Endothelial cell of umbilical vein (primary cell): ENCODE results near the gene RANBP17. TPM values are rescaled to one million over a fixed set of nuclear protein-coding genes. Genes with fewer than 3 reads are reported as not detected.

Source experiments
- BruUV-seq: library from RNA; stranded (reverse); fragments of 400-500 nt; replicated peaks from 2 replicates; lab custom pipeline; 2021; lab: Mats Ljungman, UMichigan
- CTCF ChIA-PET: fragments of 300-600, 350-600 bp; sonication (Branson Sonifier 250); formaldehyde crosslinking; loops from one replicate; lab custom pipeline; 2021; ENCODE audit warnings: antibody characterized with exemption, inconsistent platforms; lab: Charles Lee
- POLR2A ChIA-PET: fragments of 300-600, 350-600 bp; sonication (Branson Sonifier 250); formaldehyde crosslinking; loops from one replicate; lab custom pipeline; 2021; ENCODE audit warnings: antibody characterized with exemption, inconsistent platforms; lab: Charles Lee
- DNase-seq: peaks from one replicate; pipeline ENCODE4 v3.0.0-alpha.2; 2011; ENCODE audit warnings: low read depth, low spot score
- FAIRE-seq: peaks from 2 replicates; lab custom pipeline; 2011; peaks lifted over from hg19 to GRCh38; lab: Jason Lieb, UNC
- H2AFZ ChIP-seq: 2 replicates; pipeline ENCODE4 v1.6.0; 2012; ENCODE audit warnings: low read depth, low read length, control low read depth, inconsistent platforms
- H3K27ac ChIP-seq: 2 replicates; pipeline ENCODE4 v1.5.1; 2011; ENCODE audit warnings: low read depth, mild to moderate bottlenecking, control low read depth, low read length, moderate library complexity; ENCODE audit not compliant: insufficient read depth
- H3K27me3 ChIP-seq, 2 experiments: 2 replicates each; pipeline versions ENCODE4 v1.6.0 to v1.6.1; 2011; ENCODE audit warnings: low read length in 2 of 2, mixed read lengths in 1 of 2; ENCODE audit not compliant: control insufficient read depth in 2 of 2, insufficient read depth in 2 of 2
- H3K36me3 ChIP-seq, 2 experiments: 2 replicates in 1 of 2; 3 replicates in 1 of 2; pipeline ENCODE4 v1.5.1; 2011; ENCODE audit warnings: low read length in 2 of 2, mild to moderate bottlenecking in 1 of 2, moderate library complexity in 1 of 2; ENCODE audit not compliant: control insufficient read depth in 2 of 2, insufficient read depth in 2 of 2; ENCODE audit errors: extremely low read depth in 1 of 2
- H3K4me1 ChIP-seq: 3 replicates; pipeline ENCODE4 v1.5.1; 2011; ENCODE audit warnings: mild to moderate bottlenecking, low read length; ENCODE audit not compliant: control insufficient read depth, insufficient read depth; ENCODE audit errors: extremely low read depth
- H3K4me2 ChIP-seq: 2 replicates; pipeline ENCODE4 v1.6.1; 2011; ENCODE audit warnings: low read length, control low read depth, mixed read lengths; ENCODE audit not compliant: insufficient read depth
- H3K4me3 ChIP-seq, 3 experiments: fragments of 200-600 bp in 1 of 3; sonication (generic), shearing (Covaris generic) in 1 of 3; replicated peaks in 1 of 3; 2 replicates each; pipeline ENCODE4 v1.5.1; 2011 to 2016; ENCODE audit warnings: control low read depth in 3 of 3, low read length in 3 of 3, mild to moderate bottlenecking in 2 of 3, inconsistent platforms in 1 of 3, low read depth in 1 of 3, moderate library complexity in 1 of 3; ENCODE audit not compliant: insufficient read depth in 1 of 3
- H3K79me2 ChIP-seq: 2 replicates; pipeline ENCODE4 v1.6.0; 2012; ENCODE audit warnings: low read length, inconsistent platforms; ENCODE audit not compliant: control insufficient read depth, insufficient read depth
- H3K9ac ChIP-seq: replicated peaks from 2 replicates; pipeline ENCODE3; 2011; ENCODE audit warnings: low read length, control low read depth; ENCODE audit not compliant: insufficient read depth; ENCODE audit errors: extremely low read depth
- H3K9me1 ChIP-seq: replicated peaks from 3 replicates; pipeline ENCODE4 v1.6.0; 2011; ENCODE audit warnings: mild to moderate bottlenecking, low read length; ENCODE audit not compliant: control insufficient read depth, insufficient read depth; ENCODE audit errors: extremely low read depth
- H3K9me3 ChIP-seq: replicated peaks from 2 replicates; pipeline ENCODE4 v1.5.1; 2012; ENCODE audit warnings: low read length, inconsistent platforms; ENCODE audit not compliant: control insufficient read depth, insufficient read depth
- H4K20me1 ChIP-seq: replicated peaks from 2 replicates; pipeline ENCODE3; 2011; ENCODE audit warnings: mild to moderate bottlenecking, low read length; ENCODE audit not compliant: control insufficient read depth, insufficient read depth; ENCODE audit errors: extremely low read depth
- EZH2 ChIP-seq: IDR thresholded peaks from 2 replicates; pipeline ENCODE4 v1.6.1; 2012; ENCODE audit warnings: borderline replicate concordance, low read depth, mild to moderate bottlenecking, moderate library complexity, low read length, inconsistent platforms; ENCODE audit not compliant: severe bottlenecking
- GATA2 ChIP-seq: IDR thresholded peaks from 2 replicates; pipeline ENCODE4 v1.7.0; 2011; ENCODE audit warnings: low read depth, mild to moderate bottlenecking, moderate library complexity, mixed read lengths, low read length; ENCODE audit not compliant: insufficient read length, insufficient read depth
- MYC ChIP-seq: IDR thresholded peaks from one replicate; pipeline ENCODE4 v1.6.1; 2011; ENCODE audit warnings: mild to moderate bottlenecking, low read depth, low read length
- POLR2A ChIP-seq: IDR thresholded peaks from 2 replicates; pipeline ENCODE4 v1.6.1; 2012; ENCODE audit warnings: low read depth, mild to moderate bottlenecking, control low read depth, low read length
- dilution Hi-C: fragments of 300-500 bp; cut with MboI; formaldehyde crosslinking; loops from one replicate; pipeline ENCODE4 v1.15.0; 2019; ENCODE audit warnings: low sequenced_read_pairs; ENCODE audit not compliant: extremely low pct_ligation_motif_present
- intact Hi-C: fragments of 100-400 bp; cut with micrococcal nuclease; formaldehyde crosslinking; loops from one replicate; pipeline ENCODE4 v1.10.0; 2022
- polyA plus RNA-seq, 4 experiments: library from polyadenylated mRNA; depleted of rRNA in 3 of 4; stranded (reverse) in 3 of 4; unstranded in 1 of 4; fragments of >200 nt; gene quantifications; 2 replicates each; pipeline versions ENCODE4 v1.2.1 to v1.2.3, GENCODE V29; 2011 to 2012; ENCODE audit warnings: missing spikeins in 1 of 4
- total RNA-seq: library from RNA; stranded (reverse); gene quantifications from 2 replicates; pipeline ENCODE4 v1.2.3, GENCODE V29; 2021
- TF ChIP-seq, protein P1 (sequence below), 2 donors: IDR thresholded peaks; 1 replicate in 1 of 2; 2 replicates in 1 of 2; pipeline ENCODE4 v1.5.1; 2011; ENCODE audit warnings: low read length in 2 of 2, mild to moderate bottlenecking in 2 of 2, moderate library complexity in 2 of 2, control low read depth in 1 of 2, inconsistent platforms in 1 of 2, low read depth in 1 of 2; ENCODE audit not compliant: insufficient read depth in 1 of 2; ENCODE audit errors: extremely low read depth in 1 of 2

The RANBP17 gene
- total and polyA plus RNA-seq, 2 donors (not counting 3 experiments of a cell fraction or from before 2014, with no cell fraction given): 5.6 to 13.6 TPM

DNA sequence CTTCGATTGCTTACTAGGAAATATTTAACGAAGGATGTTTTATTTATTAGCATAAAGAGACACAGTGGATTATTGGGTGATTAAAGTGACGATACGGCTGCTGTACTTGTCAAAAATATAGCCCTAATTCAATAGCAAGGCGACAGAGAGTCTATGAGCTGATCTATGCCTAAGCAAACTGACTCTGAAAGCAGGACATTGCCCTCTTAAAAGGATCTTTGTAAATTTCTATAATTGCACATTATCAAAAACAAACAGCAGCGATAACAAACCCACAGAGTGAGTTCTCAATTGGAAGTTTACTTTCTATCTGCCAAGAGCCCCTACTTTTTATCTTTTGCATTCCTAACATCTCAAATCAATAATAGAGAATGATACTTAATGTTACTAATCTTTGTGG, 478.7 kb downstream of the RANBP17 start:
- intact Hi-C loops: no loop called here
- H3K4me2 ChIP-seq: no peak overlapping the region
- no peaks in the 10 kb centered on the region for H3K9me3 ChIP-seq
- ChIA-PET POLR2A (no interaction called here), CTCF (interaction anchor here (1.0 to 12.0 kb wide), 7 partner anchors 13 to 595 kb away, joined by 3 to 301 read pairs (median 6); no protein-coding TSS in a partner anchor)
- H2AFZ ChIP-seq: no peak overlapping the region
- dilution Hi-C loops: no loop called here
- peaks cover 7% of the 10 kb centered on the region for H3K4me1 ChIP-seq
- H4K20me1 ChIP-seq: no peaks in the 10 kb centered on the region
- H3K79me2 ChIP-seq: no peaks in the 10 kb centered on the region
- H3K9me1 ChIP-seq: no peaks in the 10 kb centered on the region
- no peak overlapping the region for H3K4me3 ChIP-seq
- BruUV-seq: no TSS peak
- H3K27me3 ChIP-seq: peaks cover 6 to 9% of the 10 kb centered on the region in 2 experiments
- H3K9ac ChIP-seq: no peak overlapping the region
- FAIRE-seq (no peak), DNase-seq (no peak)
- H3K27ac ChIP-seq: no peak overlapping the region
- H3K36me3 ChIP-seq: no peaks in the 10 kb centered on the region
- no peak for TF ChIP-seq EZH2
- no peak for TF ChIP-seq MYC
- TF ChIP-seq, protein P1, sequence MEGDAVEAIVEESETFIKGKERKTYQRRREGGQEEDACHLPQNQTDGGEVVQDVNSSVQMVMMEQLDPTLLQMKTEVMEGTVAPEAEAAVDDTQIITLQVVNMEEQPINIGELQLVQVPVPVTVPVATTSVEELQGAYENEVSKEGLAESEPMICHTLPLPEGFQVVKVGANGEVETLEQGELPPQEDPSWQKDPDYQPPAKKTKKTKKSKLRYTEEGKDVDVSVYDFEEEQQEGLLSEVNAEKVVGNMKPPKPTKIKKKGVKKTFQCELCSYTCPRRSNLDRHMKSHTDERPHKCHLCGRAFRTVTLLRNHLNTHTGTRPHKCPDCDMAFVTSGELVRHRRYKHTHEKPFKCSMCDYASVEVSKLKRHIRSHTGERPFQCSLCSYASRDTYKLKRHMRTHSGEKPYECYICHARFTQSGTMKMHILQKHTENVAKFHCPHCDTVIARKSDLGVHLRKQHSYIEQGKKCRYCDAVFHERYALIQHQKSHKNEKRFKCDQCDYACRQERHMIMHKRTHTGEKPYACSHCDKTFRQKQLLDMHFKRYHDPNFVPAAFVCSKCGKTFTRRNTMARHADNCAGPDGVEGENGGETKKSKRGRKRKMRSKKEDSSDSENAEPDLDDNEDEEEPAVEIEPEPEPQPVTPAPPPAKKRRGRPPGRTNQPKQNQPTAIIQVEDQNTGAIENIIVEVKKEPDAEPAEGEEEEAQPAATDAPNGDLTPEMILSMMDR (IDR thresholded peaks at IDR 0.05; ENCODE audit: extremely low read depth in 1 of 2, insufficient read depth in 1 of 2, low read depth in 1 of 2, low read length in 2 of 2): no peak
- no peak for TF ChIP-seq GATA2
- no peak for TF ChIP-seq POLR2A
